WTC11 (cell line): ENCODE measurements around the gene RASSF4. TPM values are rescaled to one million over a fixed set of nuclear protein-coding genes. Genes with fewer than 3 reads are reported as not detected.

Experiments used
- ATAC-seq: fragments of 200-7000 bp; cut with Tn5 transposase; 2 replicates; pipeline ENCODE4 v1.10.0; 2021; ENCODE audit warnings: mild to moderate bottlenecking, moderate library complexity
- CTCF ChIA-PET: fragments of 300-600 bp; sonication (Branson Sonifier 250); formaldehyde crosslinking; loops from one replicate; lab custom pipeline; 2021; ENCODE audit warnings: antibody characterized with exemption; lab: Charles Lee
- POLR2A ChIA-PET: fragments of 350-600 bp; sonication (Branson Sonifier 250); formaldehyde crosslinking; loops from one replicate; lab custom pipeline; 2021; ENCODE audit warnings: antibody characterized with exemption; lab: Charles Lee
- DNase-seq: peaks from one replicate; pipeline ENCODE4 v3.0.0; 2021; ENCODE audit warnings: low spot score
- H3K27ac Mint-ChIP-seq: 2 replicates; pipeline ENCODE4 v1.8.0; 2021; ENCODE audit warnings: mixed read lengths
- H3K27me3 Mint-ChIP-seq: 2 replicates; pipeline ENCODE4 v1.8.0; 2021; ENCODE audit warnings: low read depth, mild to moderate bottlenecking, moderate library complexity, mixed read lengths
- H3K36me3 Mint-ChIP-seq: 2 replicates; pipeline ENCODE4 v1.8.0; 2021; ENCODE audit warnings: mixed read lengths
- H3K4me1 Mint-ChIP-seq: 2 replicates; pipeline ENCODE4 v1.8.0; 2022; ENCODE audit warnings: mixed read lengths
- H3K4me3 Mint-ChIP-seq: 2 replicates; pipeline ENCODE4 v1.8.0; 2021; ENCODE audit warnings: mild to moderate bottlenecking, moderate library complexity, mixed read lengths
- H3K9me3 Mint-ChIP-seq: 2 replicates; pipeline ENCODE4 v1.8.0; 2021; ENCODE audit warnings: mixed read lengths
- ARID4B ChIP-seq: sonication (generic); formaldehyde crosslinking; IDR thresholded peaks from 2 replicates; pipeline ENCODE4 v1.8.0; 2023; ENCODE audit warnings: missing genetic modification reagents, mild to moderate bottlenecking, borderline replicate concordance
- EMX1 ChIP-seq: fragments of 250-450 bp; sonication (Bioruptor Pico); IDR thresholded peaks from 2 replicates; pipeline ENCODE4 v1.8.0; 2021; ENCODE audit warnings: mild to moderate bottlenecking
- FOXJ3 ChIP-seq: sonication (generic); formaldehyde crosslinking; IDR thresholded peaks from 2 replicates; pipeline ENCODE4 v1.9.0; 2021; ENCODE audit warnings: missing genetic modification reagents, mild to moderate bottlenecking, borderline replicate concordance
- GRHL2 ChIP-seq: fragments of 250-450 bp; sonication (Bioruptor Pico); IDR thresholded peaks from 2 replicates; pipeline ENCODE4 v1.8.0; 2022; ENCODE audit warnings: mild to moderate bottlenecking, moderate library complexity; ENCODE audit not compliant: insufficient replicate concordance, severe bottlenecking
- KAT7 ChIP-seq: sonication (generic); formaldehyde crosslinking; IDR thresholded peaks from 2 replicates; pipeline ENCODE4 v1.8.1; 2023; ENCODE audit warnings: missing genetic modification reagents, mild to moderate bottlenecking, borderline replicate concordance
- MAX ChIP-seq: sonication (generic); formaldehyde crosslinking; IDR thresholded peaks from 2 replicates; pipeline ENCODE4 v1.8.0; 2022; ENCODE audit warnings: mild to moderate bottlenecking, missing genetic modification reagents
- PRRX2 ChIP-seq: fragments of 250-450 bp; sonication (Bioruptor Pico); IDR thresholded peaks from 2 replicates; pipeline ENCODE4 v1.8.0; 2021; ENCODE audit warnings: mild to moderate bottlenecking
- RELA ChIP-seq: sonication (generic); formaldehyde crosslinking; IDR thresholded peaks from 2 replicates; pipeline ENCODE4 v1.8.1; 2022; ENCODE audit warnings: missing genetic modification reagents, mild to moderate bottlenecking, borderline replicate concordance
- TEAD1 ChIP-seq: sonication (generic); formaldehyde crosslinking; IDR thresholded peaks from 2 replicates; pipeline ENCODE4 v1.8.0; 2022; ENCODE audit warnings: mild to moderate bottlenecking, missing genetic modification reagents
- TEAD4 ChIP-seq: sonication (generic); formaldehyde crosslinking; IDR thresholded peaks from 2 replicates; pipeline ENCODE4 v1.8.0; 2022; ENCODE audit warnings: mild to moderate bottlenecking, missing genetic modification reagents
- TP53 ChIP-seq: sonication (generic); formaldehyde crosslinking; IDR thresholded peaks from 2 replicates; pipeline ENCODE4 v1.8.1; 2023; ENCODE audit warnings: mild to moderate bottlenecking, missing genetic modification reagents
- ZNF138 ChIP-seq: sonication (generic); formaldehyde crosslinking; conservative IDR thresholded peaks from 2 replicates; pipeline ENCODE4 v1.8.1; 2022; ENCODE audit warnings: mild to moderate bottlenecking, moderate library complexity, missing genetic modification reagents
- ZNF423 ChIP-seq: fragments of 250-450 bp; sonication (Bioruptor Pico); IDR thresholded peaks from 2 replicates; pipeline ENCODE4 v2.1.2; 2022; ENCODE audit warnings: mild to moderate bottlenecking, moderate library complexity
- total RNA-seq: library from RNA; stranded (reverse); gene quantifications from 3 replicates; pipeline ENCODE4 v1.2.3, GENCODE V29; 2021

Gene RASSF4
- total RNA-seq, 1 experiment from 2014 or later = 15.7 TPM

- TF ChIP-seq ARID4B (CRISPR knock-in tag) (no peak), TEAD4 (CRISPR knock-in tag) (no peak), ZNF138 (CRISPR knock-in tag) (no peak), GRHL2 (CRISPR knock-in tag) (no peak), EMX1 (CRISPR knock-in tag) (no peak), PRRX2 (CRISPR knock-in tag) (no peak)
- TF ChIP-seq, all 79 proteins: peak for 0
Measured at GRCh38 chr10:45040921-45041542, 81.4 kb downstream of the RASSF4 start (continued).

- ChIA-PET POLR2A (no interaction called here), CTCF (interaction anchor here (1.5 kb wide), 1 partner anchor 112 kb away, joined by 5 read pairs; no protein-coding TSS in a partner anchor)
- Mint-ChIP-seq H3K27ac (peak overlapping the region; percentile 96), H3K4me3 (peak overlapping the region; percentile 56), H3K27me3 (no peaks in the 10 kb centered on the region), H3K9me3 (peaks cover 8% of the 10 kb centered on the region), H3K4me1 (peaks cover 39% of the 10 kb centered on the region), H3K36me3 (no peaks in the 10 kb centered on the region)
- peak; percentile 98 for ATAC-seq
- DNase-seq = peak; percentile 17
- no peak for TF ChIP-seq ZNF423 (CRISPR knock-in tag)
- TF ChIP-seq KAT7 = no peak
- TF ChIP-seq MAX = peak; percentile 54; the same call in 1 of the 2 replicates
- TF ChIP-seq TP53 (CRISPR knock-in tag) = no peak
- TF ChIP-seq TEAD1 (CRISPR knock-in tag) = 0 out of 2 replicates have a peak, but pooled peaks have one; percentile 13
- TF ChIP-seq RELA (CRISPR knock-in tag) = no peak
- no peak for TF ChIP-seq FOXJ3
Measured at GRCh38 chr10:45044290-45044689, 84.7 kb downstream of the RASSF4 start.

Other genes starting within 250 kb of the RASSF4 start
- gene TMEM72, start 48.5 kb upstream of the RASSF4 start, total RNA-seq = 0.11 TPM in 1 of 3 replicates, not detected in the others
- 1.6 to 2.1 TPM (median 1.6 TPM) in 3 replicates for gene DEPP1, start 19.0 kb downstream of the RASSF4 start, total RNA-seq
- gene ZNF22, start 41.1 kb downstream of the RASSF4 start, total RNA-seq = 31.0 to 36.8 TPM (median 35.9 TPM) in 3 replicates